Measurements from ENCODE around the gene FAM13A.
"Not testable (repeated sequence)": the region's sequence is repeated elsewhere in the genome, so short reads cannot be mapped to it uniquely, and the experiment has no call there.

Gene FAM13A

DNA sequence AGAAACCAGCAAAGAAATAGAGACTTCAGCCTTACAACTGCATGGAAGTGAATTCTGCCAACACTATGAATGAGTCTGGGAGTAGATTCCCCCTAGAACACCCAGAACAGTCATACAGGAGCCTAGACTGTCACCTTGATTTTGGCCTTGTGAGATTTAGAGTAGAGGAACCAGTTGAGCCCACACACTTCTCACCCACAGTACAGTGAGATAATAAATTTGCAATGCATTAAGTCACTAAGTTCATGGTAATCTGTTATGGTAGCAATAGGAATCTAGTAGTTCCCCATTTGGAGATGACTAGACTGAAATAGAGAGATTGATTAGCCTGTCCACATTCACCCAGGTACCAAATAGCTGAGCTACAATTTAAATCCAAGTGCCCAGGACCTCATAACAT, 59.0 kb downstream of the FAM13A start:
- no peak for DNase-seq

- DNase-seq = no peak
These were observed 61.1 kb downstream of the FAM13A start for GRCh38 chr4:88995874-88996273.

DNA sequence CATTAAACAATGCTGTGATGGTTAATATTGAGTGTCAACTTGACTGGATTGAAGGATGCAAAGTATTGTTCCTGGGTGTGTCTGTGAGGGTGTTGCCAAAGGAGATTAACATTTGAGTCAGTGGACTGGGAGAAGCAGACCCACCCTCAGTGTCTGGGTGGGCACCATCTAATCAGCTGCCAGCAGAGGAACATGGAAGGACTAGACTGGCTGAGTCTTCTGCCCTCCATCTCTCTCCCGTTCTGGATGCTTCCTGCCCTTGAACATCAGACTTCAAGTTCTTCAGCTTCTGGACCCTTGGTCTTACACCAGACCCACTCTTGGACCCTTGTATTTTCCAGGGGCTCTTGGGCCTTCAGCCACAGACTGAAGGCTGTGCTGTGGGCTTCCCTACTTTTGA, 61.7 kb downstream of the FAM13A start:
- not testable (repeated sequence) for DNase-seq

GRCh38 chr4:88993246-88993645, 63.7 kb downstream of the FAM13A start:
- no peak for DNase-seq

DNA sequence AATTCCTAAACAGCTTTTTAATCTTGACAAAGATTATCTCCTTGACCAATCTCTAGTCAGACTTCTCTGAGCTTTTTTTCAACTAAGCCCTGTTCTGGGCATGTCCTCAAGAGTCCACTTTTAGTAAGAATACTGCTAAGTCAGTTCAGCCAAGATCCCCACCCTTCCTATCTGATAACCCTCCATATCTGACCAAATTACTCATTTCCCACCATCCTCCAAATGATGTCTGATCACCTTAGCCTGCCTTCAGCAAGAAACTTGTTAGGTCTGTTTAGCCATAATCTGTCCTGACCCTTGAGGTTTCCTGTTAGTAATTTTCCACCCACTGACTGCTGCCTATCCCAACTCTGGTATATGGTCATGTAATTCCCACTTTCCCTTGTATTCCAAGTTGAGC, 65.2 kb downstream of the FAM13A start:
- DNase-seq = no peak

DNA sequence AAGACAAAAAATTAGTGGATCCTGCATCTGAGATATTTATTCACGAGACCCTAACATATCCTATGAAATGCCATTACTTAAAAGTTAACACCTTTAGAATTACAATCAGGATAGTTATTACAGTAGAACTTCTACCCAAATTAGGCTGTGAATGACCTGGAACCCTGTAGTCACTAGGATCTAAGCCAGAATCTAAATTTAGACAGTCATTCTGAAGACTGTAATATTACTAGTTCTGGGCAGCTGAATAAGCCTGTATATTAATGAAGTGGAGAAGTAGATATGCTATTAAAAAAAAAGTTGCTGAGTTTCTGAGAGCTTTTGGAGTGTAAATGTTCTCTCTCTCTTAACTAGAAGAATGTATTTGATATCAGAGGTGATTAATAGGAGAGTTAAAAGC, 67.0 kb downstream of the FAM13A start:
- no peak for DNase-seq

GRCh38 chr4:88985088-88985773, 71.8 kb downstream of the FAM13A start:
- no peak for DNase-seq

DNA sequence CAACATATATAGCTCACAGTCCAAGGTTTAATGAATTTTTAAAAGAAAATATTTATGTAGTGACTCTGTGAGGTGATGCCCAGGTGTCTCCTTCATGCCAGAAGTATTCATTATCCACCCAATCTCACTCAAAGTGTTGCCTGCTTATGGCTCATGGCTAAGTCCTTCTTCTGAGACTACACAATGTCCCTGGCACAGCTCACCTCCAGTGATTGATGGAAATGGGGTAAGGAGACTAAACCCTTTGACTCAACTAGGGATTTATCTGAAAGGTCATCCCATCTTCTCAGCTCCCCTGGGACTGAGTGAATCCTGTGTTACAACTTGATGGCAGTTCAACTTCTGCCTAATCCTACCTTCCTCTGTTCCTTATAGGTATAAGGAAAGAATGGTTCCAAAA, 74.2 kb downstream of the FAM13A start:
- no peak for DNase-seq

DNA sequence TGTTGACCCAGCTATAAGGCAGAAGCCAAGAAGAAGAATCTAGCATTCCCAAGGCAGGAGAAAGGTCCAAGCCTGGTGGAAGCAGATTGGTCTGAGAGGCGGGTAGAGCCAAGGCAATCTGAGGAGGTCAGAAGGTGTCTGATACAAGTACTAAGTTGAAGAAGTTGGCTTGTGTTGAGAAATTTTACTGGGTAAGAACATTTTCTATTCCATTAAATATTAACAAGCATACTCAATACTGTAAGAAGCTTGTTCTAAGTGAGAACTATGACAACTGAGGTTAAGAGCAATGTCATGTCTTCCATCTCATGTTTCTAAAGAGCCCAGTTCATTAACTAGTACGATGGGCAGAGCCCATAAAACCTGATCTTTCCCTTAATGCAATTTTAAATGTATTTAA, 75.0 kb downstream of the FAM13A start:
- DNase-seq = no peak

GRCh38 chr4:88981556-88981955, 75.4 kb downstream of the FAM13A start:
- no peak for DNase-seq

DNA sequence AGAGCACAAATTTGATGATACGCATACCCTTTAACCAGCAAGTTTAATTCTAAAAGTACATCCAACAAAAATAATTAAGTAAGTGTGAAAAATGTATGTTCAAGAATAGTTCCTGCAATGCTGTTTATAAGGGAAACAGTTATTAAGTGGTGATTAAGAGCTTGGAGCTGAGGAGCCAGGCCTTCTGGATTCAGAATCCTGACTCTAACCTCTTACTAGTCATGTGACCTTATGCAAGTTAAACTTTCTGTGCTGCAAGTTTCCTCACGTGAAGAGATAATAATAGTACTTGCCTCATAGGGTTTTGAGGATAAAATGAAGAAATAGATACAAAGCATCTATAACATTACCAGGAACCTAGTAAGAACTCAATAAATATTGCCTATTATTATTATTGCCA, 77.7 kb downstream of the FAM13A start:
- no peak for DNase-seq

- DNase-seq = no peak
These were observed 80.3 kb downstream of the FAM13A start for GRCh38 chr4:88976775-88977035.

- DNase-seq = no peak
These were observed 80.8 kb downstream of the FAM13A start for GRCh38 chr4:88975958-88976774.

- DNase-seq = no peak
These were observed 85.4 kb downstream of the FAM13A start for GRCh38 chr4:88971536-88971935.

- DNase-seq = no peak
These were observed 87.2 kb downstream of the FAM13A start for GRCh38 chr4:88969746-88970145.

GRCh38 chr4:88969271-88969670, 87.7 kb downstream of the FAM13A start:
- no peak for DNase-seq

- DNase-seq = no peak
These were observed 89.1 kb downstream of the FAM13A start for GRCh38 chr4:88967883-88968331.

DNA sequence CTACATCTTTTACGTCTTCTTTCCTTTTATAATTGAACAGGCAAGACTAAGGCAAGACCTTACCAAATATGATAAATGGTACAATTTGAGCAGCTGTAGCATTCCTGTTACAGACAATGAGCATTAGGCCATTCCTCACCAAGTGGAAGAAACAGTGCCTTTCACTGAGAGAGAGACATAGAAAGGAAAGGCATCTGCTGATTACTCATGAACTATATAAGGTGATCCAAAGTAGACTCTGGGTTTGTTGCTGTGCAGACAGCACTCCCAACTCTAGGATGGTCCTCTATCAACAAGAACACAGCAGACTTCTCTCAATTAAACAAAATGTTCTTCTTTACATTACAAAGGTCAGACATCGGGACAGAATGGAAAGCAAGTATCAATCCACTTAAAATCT, 91.9 kb downstream of the FAM13A start:
- DNase-seq = no peak

DNA sequence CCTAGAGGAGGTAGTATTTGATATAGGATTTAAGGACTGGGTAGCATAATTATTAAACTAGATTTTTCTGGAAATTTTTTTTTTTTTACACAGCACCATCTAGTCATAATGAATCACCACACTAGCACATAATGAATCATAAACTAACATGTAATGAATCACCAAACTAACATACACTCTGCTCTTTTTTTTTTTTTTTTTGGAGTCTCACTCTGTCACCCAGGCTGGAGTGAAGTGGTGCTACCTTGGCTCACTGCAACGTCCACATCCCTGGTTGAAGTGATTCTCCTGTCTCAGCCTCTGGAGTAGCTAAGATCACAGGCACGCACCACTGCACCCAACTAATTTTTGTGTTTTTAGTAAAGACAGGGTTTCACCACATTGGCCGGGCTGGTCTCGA, 92.5 kb downstream of the FAM13A start:
- DNase-seq = no peak

DNA sequence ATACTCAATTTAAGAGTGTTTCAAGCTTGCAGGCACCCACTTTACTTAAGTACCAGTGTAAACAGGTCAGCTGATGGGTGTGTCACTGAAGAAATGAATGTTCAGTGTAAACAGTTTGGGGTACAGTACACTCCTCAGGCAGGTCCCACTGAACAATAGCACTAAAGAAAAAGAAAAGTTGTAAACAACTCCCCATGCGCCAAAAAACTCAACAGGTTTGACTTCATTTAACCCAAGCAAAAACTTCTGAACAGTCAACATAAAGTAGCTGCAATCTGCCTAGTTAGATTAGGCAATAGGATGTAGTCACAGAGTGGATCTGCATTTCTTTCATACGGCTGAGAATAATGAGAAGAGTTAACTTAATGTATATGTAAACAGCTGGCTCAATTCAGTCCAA, 93.2 kb downstream of the FAM13A start:
- no peak for DNase-seq

DNA sequence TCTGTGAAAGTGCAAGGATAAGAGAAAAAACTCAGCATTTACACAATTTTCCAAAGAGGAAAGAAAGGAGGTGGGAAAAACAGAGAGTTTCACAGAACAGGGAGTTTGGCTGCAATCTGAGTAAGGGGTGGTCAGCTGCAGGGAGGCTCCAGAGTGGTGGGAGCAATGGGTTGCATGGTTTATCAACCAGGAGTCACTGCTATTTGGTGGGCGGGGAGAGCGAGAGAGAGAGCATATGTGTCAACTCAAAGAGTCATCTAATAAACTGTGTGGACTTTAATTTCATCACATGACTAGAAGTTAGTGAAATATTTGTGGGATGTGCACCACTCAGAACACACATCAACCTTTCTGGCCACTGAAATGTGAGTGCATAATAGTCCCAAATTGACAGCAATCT, 94.6 kb downstream of the FAM13A start:
- no peak for DNase-seq

DNA sequence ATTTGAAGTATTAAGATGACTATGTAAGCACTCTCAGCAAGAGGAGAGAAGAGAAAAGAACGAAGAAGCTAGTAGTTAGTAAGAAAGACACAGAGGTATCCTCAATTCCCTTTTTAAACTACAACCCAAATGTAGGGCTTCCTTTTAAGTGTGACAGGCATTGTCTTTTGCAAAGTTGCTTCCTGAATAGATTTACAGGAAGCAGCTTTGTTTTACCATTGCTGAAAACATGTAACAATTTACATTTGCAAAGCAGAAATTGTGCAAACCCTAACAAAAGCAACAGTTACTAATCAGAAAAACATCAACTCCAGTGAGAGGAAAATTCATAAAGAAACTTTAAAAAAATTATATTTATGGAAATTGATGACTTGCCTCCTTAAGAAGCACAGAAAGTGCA, 96.4 kb downstream of the FAM13A start:
- DNase-seq = no peak

DNA sequence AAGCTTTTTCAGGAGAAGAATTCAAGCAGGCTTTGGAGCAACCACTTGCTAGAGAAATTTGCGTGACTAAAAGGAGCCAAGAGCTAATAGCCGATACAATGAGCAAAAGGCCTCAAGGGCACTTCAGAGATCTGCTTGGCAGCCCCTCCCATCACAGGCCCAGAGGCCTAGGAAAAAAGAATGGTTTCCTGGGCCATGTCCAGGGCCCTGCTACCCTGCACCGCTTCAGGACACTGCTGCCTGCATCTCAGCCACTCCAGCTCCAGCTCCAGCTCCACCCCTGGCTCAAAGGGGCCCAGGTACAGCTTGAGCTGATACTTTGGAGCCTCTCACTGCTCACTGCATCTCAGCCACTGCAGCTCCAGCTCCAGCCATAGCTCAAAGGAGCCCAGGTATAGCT, 98.9 kb downstream of the FAM13A start:
- DNase-seq = no peak

- no peak for DNase-seq
These were observed 99.4 kb downstream of the FAM13A start for GRCh38 chr4:88957570-88957969.
